NCI-H2029 (cell line): ENCODE measurements around the gene SNTA1.
A peak's percentile ranks its signal among the peaks of the same experiment; 100 is the strongest.
"Not testable (repeated sequence)": the region's sequence is repeated elsewhere in the genome, so short reads cannot be mapped to it uniquely, and the experiment has no call there.

Experiments
- DNase-seq: peaks from one replicate; lab custom pipeline; 2025; lab: John Stamatoyannopoulos, UW

The SNTA1 gene

GRCh38 chr20:33465481-33466302, 22.1 kb upstream of the SNTA1 start:
- DNase-seq = no peak

DNA sequence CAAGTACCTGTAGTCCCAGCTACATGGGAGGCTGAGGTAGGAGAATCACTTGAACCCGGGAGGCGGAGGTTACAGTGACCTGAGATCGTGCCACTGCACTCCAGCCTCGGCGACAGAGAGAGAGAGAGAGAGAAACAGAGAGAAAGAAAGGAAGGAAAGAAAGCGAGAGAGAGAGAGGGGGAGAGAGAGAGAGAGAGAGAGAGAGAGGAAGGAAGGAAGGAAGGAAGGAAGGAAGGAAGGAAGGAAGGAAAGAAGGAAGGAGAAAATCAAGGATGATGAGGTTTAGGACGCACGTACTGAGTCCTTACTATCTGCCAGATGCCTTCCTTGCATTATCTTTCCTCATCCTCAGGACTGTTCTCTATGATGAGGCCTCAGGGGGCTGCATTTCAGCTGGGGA, 21.2 kb upstream of the SNTA1 start:
- DNase-seq = not testable (repeated sequence)

DNA sequence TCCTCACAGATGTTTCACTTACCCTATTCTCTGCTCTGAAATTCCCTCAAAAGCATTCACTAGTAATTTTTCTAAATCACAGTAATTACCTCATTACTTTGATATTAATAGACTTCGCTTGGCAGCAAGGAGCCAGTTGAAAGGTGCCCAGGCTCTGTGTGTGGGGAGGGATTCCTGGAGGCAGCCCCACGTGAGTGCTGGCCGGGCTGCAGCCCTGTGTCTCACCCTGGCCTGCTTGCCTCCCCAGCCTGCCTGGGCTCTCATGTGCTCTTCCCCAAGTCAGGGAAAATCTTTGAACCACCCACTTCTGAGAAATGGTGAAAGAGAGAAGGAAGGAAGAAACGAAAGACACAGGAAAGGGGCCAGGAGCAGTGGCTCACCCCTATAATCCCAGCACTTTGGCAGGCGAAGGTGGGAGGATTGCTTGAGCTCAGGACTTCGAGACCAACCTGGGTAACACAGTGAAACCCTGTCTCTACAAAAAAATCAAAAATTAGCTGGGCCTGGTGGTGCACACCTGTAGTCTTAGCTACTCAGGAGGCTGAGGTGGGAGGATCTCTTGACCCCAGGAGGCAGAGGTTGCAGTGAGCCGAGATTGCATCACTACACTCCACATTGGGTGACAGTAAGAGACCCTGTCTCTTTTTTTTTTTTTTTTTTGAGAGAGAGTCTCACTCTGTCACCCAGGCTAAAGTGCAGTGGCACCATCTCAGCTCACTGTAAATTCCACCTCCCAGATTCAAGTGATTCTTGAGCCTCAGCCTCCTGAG, 20.0 kb upstream of the SNTA1 start:
- no peak for DNase-seq

- DNase-seq = no peak
These were observed 17.1 kb upstream of the SNTA1 start for GRCh38 chr20:33460711-33461110.

DNA sequence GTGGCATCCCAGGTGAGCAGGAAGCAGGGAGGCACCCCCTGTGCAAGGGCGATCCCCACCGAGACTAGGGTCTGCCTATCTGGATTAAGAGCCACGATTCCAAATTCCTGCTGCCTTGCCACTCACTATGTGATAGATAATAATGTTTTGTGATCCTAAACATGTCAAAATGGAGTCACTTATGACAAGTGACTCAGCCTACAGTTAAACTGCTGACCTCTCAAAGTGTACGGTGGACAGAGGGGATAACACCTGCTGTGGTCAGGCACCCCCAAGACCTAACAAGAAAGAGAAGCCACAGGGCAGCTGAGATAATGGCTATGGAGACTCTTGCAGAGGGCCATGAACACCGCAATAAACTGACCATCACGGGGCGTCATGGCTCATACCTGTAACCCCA, 16.0 kb upstream of the SNTA1 start:
- no peak for DNase-seq

GRCh38 chr20:33456916-33457642, 13.5 kb upstream of the SNTA1 start:
- DNase-seq = peak; percentile 60

- DNase-seq = no peak
These were observed 7.3 kb upstream of the SNTA1 start for GRCh38 chr20:33450867-33451266.

DNA sequence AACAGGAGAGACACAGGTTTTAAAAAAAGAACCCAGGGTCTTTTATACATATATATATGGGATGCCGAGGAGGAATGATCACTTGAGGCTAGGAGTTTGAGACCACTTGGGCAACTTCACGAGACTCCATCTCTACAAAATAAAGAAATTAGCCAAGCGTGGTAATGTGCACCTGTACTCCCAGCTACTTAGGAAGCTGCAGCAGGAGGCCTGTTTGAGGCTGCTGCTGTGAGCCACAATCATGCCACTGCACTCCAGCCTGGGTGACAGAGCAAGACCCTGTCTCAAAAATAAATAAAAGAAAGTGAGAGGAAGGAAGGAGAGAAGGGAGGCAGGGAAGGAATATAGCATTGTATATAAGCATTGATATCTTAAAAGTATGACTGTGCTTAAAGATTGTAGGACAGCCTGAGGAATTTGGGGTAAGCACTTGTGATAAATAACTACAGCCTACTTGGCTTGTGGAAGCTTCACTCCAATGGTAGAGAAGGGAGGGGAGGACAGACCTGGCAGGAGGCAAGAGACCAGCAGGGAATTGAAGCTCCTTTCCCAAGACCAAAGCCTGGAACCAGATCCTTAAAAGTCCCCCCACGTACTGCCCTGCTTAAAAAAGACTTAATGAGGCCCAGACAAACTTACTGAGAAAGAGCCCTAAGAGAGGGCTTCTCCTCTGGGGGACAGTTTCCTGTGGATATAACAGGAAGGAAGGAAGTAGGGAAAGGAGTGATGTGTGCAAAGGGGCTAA, 2.5 kb upstream of the SNTA1 start:
- DNase-seq = no peak

GRCh38 chr20:33444797-33445560, 1.4 kb upstream of the SNTA1 start:
- DNase-seq = no peak

- no peak for DNase-seq
These were observed 504 bp downstream of the SNTA1 start for GRCh38 chr20:33443006-33443511.

- no peak for DNase-seq
These were observed 1.2 kb downstream of the SNTA1 start for GRCh38 chr20:33442136-33443005.

DNA sequence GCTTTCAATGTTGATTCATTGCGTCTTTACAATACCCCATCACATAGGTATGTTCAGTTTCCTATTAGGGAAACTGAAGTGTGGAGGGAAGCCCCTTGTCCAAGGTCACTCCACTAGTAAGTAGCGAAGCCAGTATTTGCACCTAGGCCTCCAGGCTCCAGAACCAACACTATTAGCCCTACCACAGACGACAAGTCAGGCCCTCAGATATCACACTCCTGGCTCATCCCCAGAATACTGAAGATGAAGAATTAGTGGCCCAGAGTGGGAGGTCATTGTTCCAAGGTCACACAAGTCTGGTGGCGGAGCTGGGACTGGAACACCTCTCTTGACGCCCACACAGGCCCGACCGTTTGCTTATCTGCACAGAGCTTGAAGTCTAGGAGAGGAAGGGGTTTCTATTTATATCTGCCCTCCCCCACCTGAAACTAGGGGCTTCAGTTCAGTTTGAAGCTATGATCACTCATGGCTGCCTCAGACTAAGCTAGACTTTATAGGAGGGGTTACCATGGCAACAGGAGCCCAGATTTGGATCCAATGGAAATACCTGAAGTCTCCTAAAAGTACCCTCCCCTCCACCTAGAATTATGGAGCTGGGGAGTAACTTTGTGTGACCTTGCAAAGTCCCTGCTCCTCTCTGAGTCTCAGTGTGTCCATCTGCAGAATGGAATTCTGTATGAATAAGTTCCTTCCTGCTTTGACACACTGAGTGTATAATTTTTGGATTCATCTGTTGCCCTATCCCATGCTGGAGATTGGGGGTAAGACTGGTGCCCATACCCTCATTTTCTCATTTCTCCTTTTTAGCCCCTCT, 2.2 kb downstream of the SNTA1 start:
- DNase-seq = no peak

- not testable (repeated sequence) for DNase-seq
These were observed 3.0 kb downstream of the SNTA1 start for GRCh38 chr20:33440562-33440961.

DNA sequence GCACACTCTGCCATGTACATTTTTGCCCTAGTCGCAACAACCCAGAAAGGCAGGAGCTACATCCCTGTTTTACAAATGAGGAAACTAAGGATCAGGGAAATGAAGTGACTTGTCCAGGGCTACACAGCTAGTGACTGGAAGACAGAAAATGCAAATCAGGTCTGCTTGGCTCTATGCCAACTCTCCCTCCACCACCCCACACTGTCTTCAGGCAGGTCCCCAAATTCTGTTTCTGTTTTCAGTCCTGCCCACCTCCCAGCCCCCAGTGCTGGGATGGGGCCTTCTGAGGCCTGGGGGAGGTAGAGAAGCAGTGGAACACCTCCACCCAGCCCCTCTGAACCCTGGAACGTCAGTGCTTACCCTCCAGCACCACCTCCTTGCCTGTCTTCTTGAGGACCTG, 5.1 kb downstream of the SNTA1 start:
- DNase-seq = no peak

DNA sequence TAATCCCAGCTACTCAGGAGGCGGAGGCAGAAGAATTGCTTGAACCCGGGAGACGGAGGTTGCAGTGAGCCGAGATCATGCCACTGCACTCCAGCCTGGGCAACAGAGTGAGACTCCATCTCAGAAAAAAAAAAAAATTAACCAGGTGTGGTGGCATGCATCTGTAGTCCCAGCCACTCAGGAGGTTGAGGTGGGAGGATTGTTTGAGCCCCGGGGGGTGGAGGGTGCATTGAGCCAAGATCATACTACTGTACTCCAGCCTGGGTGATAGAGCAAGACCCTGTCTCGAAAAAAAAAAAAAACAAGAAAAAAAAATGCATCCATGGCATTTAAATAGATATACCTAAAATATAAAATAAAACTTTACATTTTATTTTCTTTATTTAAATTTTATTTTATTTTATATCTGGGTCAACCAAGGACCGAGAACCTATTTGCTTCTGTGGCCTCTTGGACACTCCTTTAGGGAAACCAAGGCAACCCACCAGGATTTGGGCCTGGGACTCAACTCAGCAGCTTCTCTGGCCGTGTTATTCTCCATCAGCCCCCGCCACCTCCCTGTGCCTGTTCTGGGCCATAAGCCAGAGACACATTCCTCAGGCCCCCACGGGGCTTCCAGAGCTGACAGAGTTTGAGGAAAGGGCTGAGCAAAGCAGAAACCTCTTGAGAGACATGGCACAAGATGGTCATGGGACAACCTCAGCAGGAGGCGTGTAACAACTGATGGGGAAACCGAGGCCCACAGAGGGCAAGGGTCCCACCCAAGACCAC, 6.2 kb downstream of the SNTA1 start:
- no peak for DNase-seq

DNA sequence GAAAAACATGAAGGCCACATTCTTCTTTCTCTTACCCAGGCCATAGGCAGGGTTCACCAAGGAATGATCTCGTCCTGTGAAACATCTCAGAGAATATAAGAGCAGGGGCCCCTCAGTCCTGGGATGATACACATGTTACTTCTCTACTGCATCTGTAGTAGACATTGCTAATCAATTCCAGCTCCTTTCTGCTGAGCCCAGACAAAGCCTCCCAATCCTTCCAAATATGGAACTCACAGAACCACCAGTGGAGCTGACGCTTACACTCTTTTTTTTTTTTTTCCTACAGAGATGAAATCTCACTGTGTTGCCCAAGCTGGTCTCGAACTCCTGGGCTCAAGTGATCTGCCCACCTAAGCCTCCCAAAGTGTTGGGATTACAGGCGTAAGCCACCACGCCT, 9.1 kb downstream of the SNTA1 start:
- DNase-seq = no peak

DNA sequence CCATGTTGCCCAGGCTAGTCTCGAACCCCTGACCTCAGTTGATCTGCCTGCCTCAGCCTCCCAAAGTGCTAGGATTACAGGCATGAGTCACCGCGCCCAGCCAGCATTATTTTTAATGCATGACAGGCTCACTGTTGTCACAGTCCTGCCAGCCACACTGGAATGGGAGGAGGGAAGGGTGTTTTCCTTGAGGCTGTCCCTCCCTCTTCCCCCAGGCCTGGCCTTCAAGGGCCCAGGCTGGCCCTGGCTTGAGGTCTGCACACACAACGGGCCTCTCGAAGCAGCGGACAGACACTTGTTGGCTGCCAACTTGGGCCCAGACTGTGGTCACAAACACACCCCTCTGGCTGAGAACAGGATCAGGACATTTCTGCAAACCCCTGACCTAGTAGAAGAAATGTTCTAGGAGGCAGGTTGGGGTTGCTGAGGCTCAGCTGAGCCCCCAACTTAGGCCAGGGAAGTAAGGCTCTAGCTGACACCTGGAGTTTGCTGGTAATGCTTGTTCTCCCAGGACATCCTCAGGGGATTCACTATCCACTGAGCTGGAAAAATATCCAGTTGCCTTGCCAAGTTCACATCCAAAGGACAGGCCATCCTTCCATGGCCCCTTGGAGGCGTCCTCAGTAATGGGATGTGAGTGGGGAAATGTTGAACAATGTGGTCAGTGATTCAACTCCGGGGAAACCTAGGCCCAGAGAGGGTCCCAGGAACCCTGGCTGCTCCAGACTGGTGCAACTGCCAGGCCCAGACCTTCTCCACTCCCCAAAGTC, 9.9 kb downstream of the SNTA1 start:
- no peak for DNase-seq
